Measurements from ENCODE around the gene TOP3B.

The TOP3B gene, protein sequence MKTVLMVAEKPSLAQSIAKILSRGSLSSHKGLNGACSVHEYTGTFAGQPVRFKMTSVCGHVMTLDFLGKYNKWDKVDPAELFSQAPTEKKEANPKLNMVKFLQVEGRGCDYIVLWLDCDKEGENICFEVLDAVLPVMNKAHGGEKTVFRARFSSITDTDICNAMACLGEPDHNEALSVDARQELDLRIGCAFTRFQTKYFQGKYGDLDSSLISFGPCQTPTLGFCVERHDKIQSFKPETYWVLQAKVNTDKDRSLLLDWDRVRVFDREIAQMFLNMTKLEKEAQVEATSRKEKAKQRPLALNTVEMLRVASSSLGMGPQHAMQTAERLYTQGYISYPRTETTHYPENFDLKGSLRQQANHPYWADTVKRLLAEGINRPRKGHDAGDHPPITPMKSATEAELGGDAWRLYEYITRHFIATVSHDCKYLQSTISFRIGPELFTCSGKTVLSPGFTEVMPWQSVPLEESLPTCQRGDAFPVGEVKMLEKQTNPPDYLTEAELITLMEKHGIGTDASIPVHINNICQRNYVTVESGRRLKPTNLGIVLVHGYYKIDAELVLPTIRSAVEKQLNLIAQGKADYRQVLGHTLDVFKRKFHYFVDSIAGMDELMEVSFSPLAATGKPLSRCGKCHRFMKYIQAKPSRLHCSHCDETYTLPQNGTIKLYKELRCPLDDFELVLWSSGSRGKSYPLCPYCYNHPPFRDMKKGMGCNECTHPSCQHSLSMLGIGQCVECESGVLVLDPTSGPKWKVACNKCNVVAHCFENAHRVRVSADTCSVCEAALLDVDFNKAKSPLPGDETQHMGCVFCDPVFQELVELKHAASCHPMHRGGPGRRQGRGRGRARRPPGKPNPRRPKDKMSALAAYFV

DNA sequence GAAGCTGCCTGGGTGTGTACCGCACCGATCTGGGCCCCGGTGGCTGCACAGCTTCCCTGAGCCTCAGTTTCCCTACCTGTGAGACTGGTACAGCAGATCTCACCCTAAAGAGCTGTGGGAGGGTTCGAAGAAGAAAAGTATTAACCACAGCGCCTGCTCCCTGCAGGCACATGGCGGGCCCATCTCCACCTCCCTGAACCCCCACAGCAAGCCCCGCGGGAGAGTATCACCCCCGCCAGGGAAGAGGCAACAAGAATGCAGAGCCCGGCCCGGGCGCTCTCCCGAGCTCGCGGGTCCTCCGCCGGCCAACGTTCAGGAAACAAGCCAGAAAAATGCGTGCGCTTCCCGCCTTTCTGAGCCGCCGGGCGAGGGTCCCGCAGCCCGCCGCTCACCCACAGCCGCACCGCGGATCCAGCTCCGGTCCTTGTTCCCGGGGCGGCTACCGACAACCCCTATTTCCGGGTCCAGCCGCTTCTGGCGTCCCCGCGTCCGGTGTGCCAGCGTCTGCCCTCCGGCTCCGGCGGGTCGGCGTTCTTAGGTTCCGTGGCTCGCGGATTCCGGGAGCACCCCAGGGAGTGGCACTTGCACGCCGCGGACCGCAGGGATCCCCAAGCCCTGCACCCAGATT is at the start of gene TOP3B:
TOP3B (minus strand) TSS at position 450 of the 628 bp plus-strand sequence. CDS start 7,078 bp downstream, outside the sequence.
- TF ChIP-seq, protein P1, sequence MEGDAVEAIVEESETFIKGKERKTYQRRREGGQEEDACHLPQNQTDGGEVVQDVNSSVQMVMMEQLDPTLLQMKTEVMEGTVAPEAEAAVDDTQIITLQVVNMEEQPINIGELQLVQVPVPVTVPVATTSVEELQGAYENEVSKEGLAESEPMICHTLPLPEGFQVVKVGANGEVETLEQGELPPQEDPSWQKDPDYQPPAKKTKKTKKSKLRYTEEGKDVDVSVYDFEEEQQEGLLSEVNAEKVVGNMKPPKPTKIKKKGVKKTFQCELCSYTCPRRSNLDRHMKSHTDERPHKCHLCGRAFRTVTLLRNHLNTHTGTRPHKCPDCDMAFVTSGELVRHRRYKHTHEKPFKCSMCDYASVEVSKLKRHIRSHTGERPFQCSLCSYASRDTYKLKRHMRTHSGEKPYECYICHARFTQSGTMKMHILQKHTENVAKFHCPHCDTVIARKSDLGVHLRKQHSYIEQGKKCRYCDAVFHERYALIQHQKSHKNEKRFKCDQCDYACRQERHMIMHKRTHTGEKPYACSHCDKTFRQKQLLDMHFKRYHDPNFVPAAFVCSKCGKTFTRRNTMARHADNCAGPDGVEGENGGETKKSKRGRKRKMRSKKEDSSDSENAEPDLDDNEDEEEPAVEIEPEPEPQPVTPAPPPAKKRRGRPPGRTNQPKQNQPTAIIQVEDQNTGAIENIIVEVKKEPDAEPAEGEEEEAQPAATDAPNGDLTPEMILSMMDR (IDR thresholded peaks at IDR 0.05; ENCODE audit: insufficient read depth, low read depth, low read length, missing control alignments) = no peak
- peak; percentile 88 for DNase-seq (ENCODE audit: low read depth)

DNA sequence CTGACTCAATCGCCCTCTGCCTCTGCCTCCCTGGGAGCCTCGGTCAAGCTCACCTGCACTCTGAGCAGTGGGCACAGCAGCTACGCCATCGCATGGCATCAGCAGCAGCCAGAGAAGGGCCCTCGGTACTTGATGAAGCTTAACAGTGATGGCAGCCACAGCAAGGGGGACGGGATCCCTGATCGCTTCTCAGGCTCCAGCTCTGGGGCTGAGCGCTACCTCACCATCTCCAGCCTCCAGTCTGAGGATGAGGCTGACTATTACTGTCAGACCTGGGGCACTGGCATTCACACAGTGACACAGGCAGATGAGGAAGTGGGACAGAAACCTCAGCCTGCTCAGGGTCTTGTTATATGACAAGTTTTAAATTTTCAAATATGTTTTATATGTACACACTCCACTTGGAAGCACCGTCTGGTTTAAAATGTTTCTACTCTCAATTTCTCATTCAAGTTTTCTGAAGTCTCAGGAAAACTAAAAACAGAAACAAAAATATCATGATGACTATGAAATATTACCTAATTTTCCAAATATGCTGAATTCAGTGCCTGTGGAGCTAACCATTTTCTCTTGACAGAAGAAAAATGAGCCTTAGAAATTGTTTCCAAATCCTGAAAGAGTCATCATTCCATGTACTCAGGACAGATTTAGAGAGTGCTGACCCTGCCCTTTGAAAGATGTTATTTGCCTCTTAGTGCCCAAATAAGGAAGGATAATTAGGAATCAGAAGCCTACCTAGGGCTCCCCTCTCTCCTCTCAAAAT is 48.8 kb upstream of the TOP3B start:
- TF ChIP-seq, protein P1 (IDR thresholded peaks at IDR 0.05; ENCODE audit: insufficient read depth, low read depth, low read length, missing control alignments) = no peak
- H3K4me3 ChIP-seq (ENCODE audit: low read depth, low read length) = peak overlapping the region; percentile 10

More for the DNA sequence above, at the start of gene TOP3B:
- H3K4me3 ChIP-seq (ENCODE audit: low read depth, low read length) = peak within 1 kb of the TSS; percentile 94

DNA sequence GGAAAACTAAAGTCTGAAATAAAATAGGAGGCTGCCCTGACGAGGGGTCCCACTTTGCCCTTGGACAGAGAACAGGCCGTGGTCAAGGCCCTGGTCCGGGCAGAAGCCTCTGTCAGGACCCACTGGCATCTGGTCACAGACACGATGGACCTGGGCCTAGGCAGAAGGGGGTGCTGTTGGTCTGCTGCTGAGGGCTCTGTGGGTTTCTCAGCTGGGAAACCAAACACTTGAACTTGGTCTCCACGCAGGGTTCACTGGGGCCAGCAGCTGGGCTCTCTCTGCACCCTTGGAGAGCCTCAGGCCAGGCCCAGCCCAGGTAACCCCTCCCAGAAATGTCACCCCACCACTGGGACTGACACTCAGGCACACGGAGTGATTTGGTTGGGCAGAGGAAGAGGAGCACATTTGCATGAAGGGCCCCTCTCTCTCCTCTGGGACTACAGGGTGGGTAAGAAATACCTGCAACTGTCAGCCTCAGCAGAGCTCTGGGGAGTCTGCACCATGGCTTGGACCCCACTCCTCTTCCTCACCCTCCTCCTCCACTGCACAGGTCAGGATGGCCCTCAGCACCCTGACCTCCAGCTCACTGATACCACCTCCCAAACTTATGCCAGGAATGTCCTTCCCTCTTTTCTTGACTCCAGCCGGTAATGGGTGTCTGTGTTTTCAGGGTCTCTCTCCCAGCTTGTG is 48.1 kb upstream of the TOP3B start:
- DNase-seq (ENCODE audit: low read depth) = peak; percentile 84
- TF ChIP-seq, protein P1 (IDR thresholded peaks at IDR 0.05; ENCODE audit: insufficient read depth, low read depth, low read length, missing control alignments) = peak; percentile 81
- H3K4me3 ChIP-seq (ENCODE audit: low read depth, low read length) = peak overlapping the region; percentile 10

More for the DNA sequence above, 48.8 kb upstream of the TOP3B start:
- peak; percentile 52 for DNase-seq (ENCODE audit: low read depth)

DNA sequence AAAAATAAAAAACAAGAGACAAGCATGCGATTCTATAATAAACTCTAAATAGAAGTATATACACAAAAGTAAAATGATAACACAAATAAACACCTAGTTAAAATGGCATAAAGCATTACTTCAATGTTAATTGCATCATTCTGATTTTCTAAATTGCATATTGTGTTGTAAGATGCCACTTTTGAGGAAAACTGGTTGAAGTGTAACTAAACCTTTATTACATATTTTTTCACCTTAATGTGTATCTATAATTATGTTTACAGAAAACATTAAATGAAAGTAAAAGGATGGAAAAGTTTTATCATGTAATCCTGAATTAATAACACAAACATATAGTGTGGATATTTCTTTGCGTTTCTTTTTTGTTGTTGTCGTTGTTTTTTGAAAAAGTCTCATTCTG is 45.4 kb upstream of the TOP3B start:
- no peak overlapping the region for H3K4me3 ChIP-seq (ENCODE audit: low read depth, low read length)
- TF ChIP-seq, protein P1 (IDR thresholded peaks at IDR 0.05; ENCODE audit: insufficient read depth, low read depth, low read length, missing control alignments) = no peak
- DNase-seq (ENCODE audit: low read depth) = no peak

DNA sequence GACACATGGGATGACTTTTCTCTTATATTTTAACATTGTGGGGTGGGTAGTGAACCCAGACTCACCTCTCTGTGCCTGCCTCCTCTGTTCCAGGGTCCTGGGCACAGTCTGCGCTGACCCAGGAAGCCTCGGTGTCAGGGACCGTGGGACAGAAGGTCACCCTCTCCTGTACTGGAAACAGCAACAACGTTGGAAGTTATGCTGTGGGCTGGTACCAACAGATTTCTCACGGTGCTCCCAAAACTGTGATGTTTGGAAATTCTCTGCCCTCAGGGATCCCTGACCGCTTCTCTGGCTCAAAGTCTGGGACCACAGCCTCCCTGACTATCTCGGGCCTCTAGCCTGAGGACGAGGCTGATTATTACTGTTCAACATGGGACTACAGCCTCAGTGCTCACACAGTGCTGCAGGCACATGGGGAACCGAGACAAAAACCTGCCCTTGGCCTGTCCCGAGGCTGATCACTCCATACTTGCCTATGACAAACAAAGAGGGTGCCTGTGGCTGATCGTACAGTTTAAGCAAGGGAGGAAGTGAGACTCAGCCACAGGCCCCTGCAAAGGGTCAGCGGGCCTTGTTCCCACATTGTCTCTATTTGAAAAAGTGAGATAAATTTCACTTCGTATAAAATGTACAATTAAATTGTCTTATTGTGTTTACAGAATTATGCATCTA is 43.7 kb upstream of the TOP3B start:
- TF ChIP-seq, protein P1 (IDR thresholded peaks at IDR 0.05; ENCODE audit: insufficient read depth, low read depth, low read length, missing control alignments) = no peak
- peak; percentile 79 for DNase-seq (ENCODE audit: low read depth)
- peak overlapping the region; percentile 42 for H3K4me3 ChIP-seq (ENCODE audit: low read depth, low read length)
